Lower lobe of right lung (tissue), 2 donors: ENCODE measurements around the gene SNX3. TPM values are rescaled to one million over a fixed set of nuclear protein-coding genes. Genes with fewer than 3 reads are reported as not detected.

Experiments used
- ATAC-seq, 2 donors: fragments of 200-7000 bp; cut with Tn5 transposase; one replicate each; pipeline ENCODE4 v1.9.1; 2020 to 2022; ENCODE audit warnings: mild to moderate bottlenecking in 2 of 2, moderate library complexity in 2 of 2
- DNase-seq: peaks from one replicate; pipeline ENCODE4 v3.0.0-alpha.2; 2020
- H3K27ac ChIP-seq: fragments of 200-600 bp; one replicate; pipeline ENCODE4 v1.8.0; 2022
- H3K27me3 ChIP-seq: fragments of 200-600 bp; one replicate; pipeline ENCODE4 v1.8.0; 2022; ENCODE audit warnings: low read depth
- H3K36me3 ChIP-seq: fragments of 200-600 bp; one replicate; pipeline ENCODE4 v1.8.0; 2022; ENCODE audit warnings: mild to moderate bottlenecking
- H3K4me1 ChIP-seq: fragments of 200-600 bp; one replicate; pipeline ENCODE4 v1.8.0; 2022
- H3K4me3 ChIP-seq: fragments of 200-600 bp; one replicate; pipeline ENCODE4 v1.8.0; 2022; ENCODE audit warnings: mild to moderate bottlenecking
- H3K9me3 ChIP-seq: fragments of 200-600 bp; one replicate; pipeline ENCODE4 v1.8.0; 2022
- CTCF ChIP-seq: fragments of 200-600 bp; IDR thresholded peaks from one replicate; pipeline ENCODE4 v1.8.0; 2022; ENCODE audit warnings: antibody characterized with exemption, mild to moderate bottlenecking
- intact Hi-C: fragments of 100-400 bp; cut with DNase I; formaldehyde crosslinking; loops from one replicate; pipeline ENCODE4 v1.11.0; 2022
- total RNA-seq: library from RNA; stranded (reverse); fragmentation: NEBNext Ultra II Directional; extraction: Animal tissue kit (Norgen Biotek cat#: 25700); gene quantifications from one replicate; pipeline ENCODE4 v1.2.1, GENCODE V29; 2021
- donor health status: DM: no; HTN: yes; CAD: no; lungs with severe emphysema.

Gene SNX3
- total RNA-seq, 1 donor from 2014 or later = 230 TPM

GRCh38 chr6:108288742-108289141, 27.9 kb upstream of the SNX3 start:
- DNase-seq = no peak
- Histone ChIP-seq H3K9me3 (no peaks in the 10 kb centered on the region), H3K27ac (no peak overlapping the region), H3K4me3 (no peak overlapping the region), H3K4me1 (no peaks in the 10 kb centered on the region), H3K27me3 (no peaks in the 10 kb centered on the region), H3K36me3 (no peaks in the 10 kb centered on the region)
- ATAC-seq = no peak
- TF ChIP-seq CTCF = no peak
- intact Hi-C loops = no loop called here

- Histone ChIP-seq H3K27ac (no peak overlapping the region), H3K36me3 (no peaks in the 10 kb centered on the region), H3K27me3 (no peaks in the 10 kb centered on the region), H3K4me3 (no peak overlapping the region), H3K9me3 (no peaks in the 10 kb centered on the region), H3K4me1 (no peaks in the 10 kb centered on the region)
- DNase-seq (no peak), ATAC-seq (no peak)
- intact Hi-C loops = no loop called here
- no peak for TF ChIP-seq CTCF
Measured at GRCh38 chr6:108287373-108287772, 26.5 kb upstream of the SNX3 start.

- no peak for ATAC-seq
- H3K4me3 ChIP-seq = no peak overlapping the region
- H3K27ac ChIP-seq = no peak overlapping the region
- no peak for TF ChIP-seq CTCF
- no peaks in the 10 kb centered on the region for H3K4me1 ChIP-seq
- H3K36me3 ChIP-seq = no peaks in the 10 kb centered on the region
- no peaks in the 10 kb centered on the region for H3K9me3 ChIP-seq
- intact Hi-C loops = no loop called here
- no peak for DNase-seq
- no peaks in the 10 kb centered on the region for H3K27me3 ChIP-seq
Measured at GRCh38 chr6:108286366-108286765, 25.5 kb upstream of the SNX3 start.

- H3K9me3 ChIP-seq = no peaks in the 10 kb centered on the region
- H3K27me3 ChIP-seq = no peaks in the 10 kb centered on the region
- DNase-seq (no peak), ATAC-seq (no peak)
- H3K4me3 ChIP-seq = no peak overlapping the region
- no peak for TF ChIP-seq CTCF
- H3K36me3 ChIP-seq = no peaks in the 10 kb centered on the region
- no peaks in the 10 kb centered on the region for H3K4me1 ChIP-seq
- H3K27ac ChIP-seq = no peak overlapping the region
- intact Hi-C loops = no loop called here
Measured at GRCh38 chr6:108285381-108285780, 24.5 kb upstream of the SNX3 start.

GRCh38 chr6:108277831-108278230, 17.0 kb upstream of the SNX3 start:
- H3K4me3 ChIP-seq = no peak overlapping the region
- no peak overlapping the region for H3K27ac ChIP-seq
- intact Hi-C loops = no loop called here
- no peaks in the 10 kb centered on the region for H3K4me1 ChIP-seq
- H3K36me3 ChIP-seq = no peaks in the 10 kb centered on the region
- no peaks in the 10 kb centered on the region for H3K27me3 ChIP-seq
- DNase-seq (no peak), ATAC-seq (no peak)
- no peaks in the 10 kb centered on the region for H3K9me3 ChIP-seq
- TF ChIP-seq CTCF = no peak

- Histone ChIP-seq H3K4me3 (no peak overlapping the region), H3K4me1 (no peaks in the 10 kb centered on the region), H3K36me3 (no peaks in the 10 kb centered on the region), H3K27ac (no peak overlapping the region), H3K9me3 (no peaks in the 10 kb centered on the region), H3K27me3 (no peaks in the 10 kb centered on the region)
- ATAC-seq (no peak), DNase-seq (no peak)
- no peak for TF ChIP-seq CTCF
- intact Hi-C loops = no loop called here
Measured at GRCh38 chr6:108277295-108277694, 16.5 kb upstream of the SNX3 start.
